ENCODE measurements around the gene ISYNA1. TPM values are rescaled to one million over a fixed set of nuclear protein-coding genes. Genes with fewer than 3 reads are reported as not detected.

The ISYNA1 gene
- total and polyA plus RNA-seq, 2 of the 13 experiments (the other 11 are each of a cell fraction or from before 2014, with no cell fraction given) = 29.6 to 48.5 TPM

GRCh38 chr19:18439025-18439909 lies 1.3 kb upstream of the ISYNA1 start (continued):
- TF ChIP-seq ZUFSP (CRISPR knock-in tag; IDR thresholded peaks at IDR 0.05; ENCODE audit: borderline replicate concordance) (no peak), ATF5 (CRISPR knock-in tag; IDR thresholded peaks at IDR 0.05; ENCODE audit: low read depth) (no peak), ZNF281 (CRISPR knock-in tag; IDR thresholded peaks at IDR 0.05; ENCODE audit: borderline replicate concordance) (peak; percentile 86), PHF21A (CRISPR knock-in tag; IDR thresholded peaks at IDR 0.05) (0 out of 2 replicates have a peak, but pooled peaks have one; percentile 12), ZNF256 (CRISPR knock-in tag; conservative IDR thresholded peaks at IDR 0.05) (no peak), ZBTB33 (CRISPR knock-in tag; IDR thresholded peaks at IDR 0.05) (no peak), GLMP (CRISPR knock-in tag; IDR thresholded peaks at IDR 0.05; ENCODE audit: borderline replicate concordance) (no peak), ZHX1 (CRISPR knock-in tag; IDR thresholded peaks at IDR 0.05; ENCODE audit: low read depth) (0 out of 2 replicates have a peak, but pooled peaks have one; percentile 1), YY1 (IDR thresholded peaks at IDR 0.05; ENCODE audit: insufficient read depth, insufficient replicate concordance, low read depth, low read length) (no peak), ZNF460 (CRISPR knock-in tag; IDR thresholded peaks at IDR 0.05; ENCODE audit: borderline replicate concordance) (no peak)
